ENCODE measurements around the gene USP50. TPM values are rescaled to one million over a fixed set of nuclear protein-coding genes. Genes with fewer than 3 reads are reported as not detected.

Gene USP50
- total and polyA plus RNA-seq, 2 donors (not counting 1 experiment from before 2014, with no cell fraction given) = 0.17 to 0.34 TPM

DNA sequence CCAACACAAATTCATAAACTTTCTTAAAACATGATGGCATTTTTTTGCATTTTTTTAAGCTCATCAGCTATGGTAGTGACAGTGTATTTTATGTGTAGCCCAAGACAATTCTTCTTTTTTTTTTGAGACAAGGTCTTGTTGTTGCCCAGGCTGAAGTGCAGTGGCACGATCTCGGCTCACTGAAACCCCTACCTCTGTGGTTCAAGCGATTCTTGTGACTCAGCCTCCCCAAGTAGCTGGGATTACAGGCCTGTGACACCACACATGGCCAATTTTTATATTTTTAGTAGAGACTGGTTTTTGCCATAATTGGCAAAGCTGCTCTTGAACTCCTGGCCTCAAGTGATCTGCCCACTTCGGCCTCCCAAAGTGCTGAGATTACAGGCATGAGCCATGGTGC, 17.3 kb upstream of the USP50 start:
- Histone ChIP-seq H3K9me3 (ENCODE audit: control insufficient read depth, insufficient read depth, low read depth, low read length) (no peaks in the 10 kb centered on the region), H3K4me2 (ENCODE audit: extremely low read depth, insufficient read depth, low read length) (no peak overlapping the region), H3K4me1 (ENCODE audit: control insufficient read depth, extremely low read depth, insufficient read depth, low read length) (no peaks in the 10 kb centered on the region), H3K27me3 (ENCODE audit: control insufficient read depth, insufficient read depth, low read length) (no peaks in the 10 kb centered on the region), H2AFZ (ENCODE audit: low read length) (no peak overlapping the region), H3K9ac (ENCODE audit: insufficient read depth, low read length) (no peak overlapping the region), H4K20me1 (ENCODE audit: control insufficient read depth, extremely low read depth, insufficient read depth, low read length) (no peaks in the 10 kb centered on the region), H3K4me3 (replicated peaks in 1 of 4; ENCODE audit: control extremely low read depth in 1 of 4, insufficient read depth in 1 of 4, low read depth in 3 of 4, low read length in 4 of 4) (no peak overlapping the region), H3K36me3 (ENCODE audit: control insufficient read depth, insufficient read depth, low read length) (no peaks in the 10 kb centered on the region), H3K27ac (ENCODE audit: insufficient read depth, low read length) (no peak overlapping the region), H3K79me2 (ENCODE audit: control insufficient read depth, insufficient read depth, low read length) (no peaks in the 10 kb centered on the region)
- no peak for DNase-seq (ENCODE audit: low read depth in 2 of 2)
- TF ChIP-seq EZH2 (IDR thresholded peaks at IDR 0.05; ENCODE audit: low read length, missing control alignments) = no peak
- TF ChIP-seq, protein P1, sequence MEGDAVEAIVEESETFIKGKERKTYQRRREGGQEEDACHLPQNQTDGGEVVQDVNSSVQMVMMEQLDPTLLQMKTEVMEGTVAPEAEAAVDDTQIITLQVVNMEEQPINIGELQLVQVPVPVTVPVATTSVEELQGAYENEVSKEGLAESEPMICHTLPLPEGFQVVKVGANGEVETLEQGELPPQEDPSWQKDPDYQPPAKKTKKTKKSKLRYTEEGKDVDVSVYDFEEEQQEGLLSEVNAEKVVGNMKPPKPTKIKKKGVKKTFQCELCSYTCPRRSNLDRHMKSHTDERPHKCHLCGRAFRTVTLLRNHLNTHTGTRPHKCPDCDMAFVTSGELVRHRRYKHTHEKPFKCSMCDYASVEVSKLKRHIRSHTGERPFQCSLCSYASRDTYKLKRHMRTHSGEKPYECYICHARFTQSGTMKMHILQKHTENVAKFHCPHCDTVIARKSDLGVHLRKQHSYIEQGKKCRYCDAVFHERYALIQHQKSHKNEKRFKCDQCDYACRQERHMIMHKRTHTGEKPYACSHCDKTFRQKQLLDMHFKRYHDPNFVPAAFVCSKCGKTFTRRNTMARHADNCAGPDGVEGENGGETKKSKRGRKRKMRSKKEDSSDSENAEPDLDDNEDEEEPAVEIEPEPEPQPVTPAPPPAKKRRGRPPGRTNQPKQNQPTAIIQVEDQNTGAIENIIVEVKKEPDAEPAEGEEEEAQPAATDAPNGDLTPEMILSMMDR (conservative IDR thresholded peaks at IDR 0.05 in 1 of 2, IDR thresholded peaks at IDR 0.05 in 1 of 2; ENCODE audit: low read depth in 1 of 2, low read length in 2 of 2) = no peak

DNA sequence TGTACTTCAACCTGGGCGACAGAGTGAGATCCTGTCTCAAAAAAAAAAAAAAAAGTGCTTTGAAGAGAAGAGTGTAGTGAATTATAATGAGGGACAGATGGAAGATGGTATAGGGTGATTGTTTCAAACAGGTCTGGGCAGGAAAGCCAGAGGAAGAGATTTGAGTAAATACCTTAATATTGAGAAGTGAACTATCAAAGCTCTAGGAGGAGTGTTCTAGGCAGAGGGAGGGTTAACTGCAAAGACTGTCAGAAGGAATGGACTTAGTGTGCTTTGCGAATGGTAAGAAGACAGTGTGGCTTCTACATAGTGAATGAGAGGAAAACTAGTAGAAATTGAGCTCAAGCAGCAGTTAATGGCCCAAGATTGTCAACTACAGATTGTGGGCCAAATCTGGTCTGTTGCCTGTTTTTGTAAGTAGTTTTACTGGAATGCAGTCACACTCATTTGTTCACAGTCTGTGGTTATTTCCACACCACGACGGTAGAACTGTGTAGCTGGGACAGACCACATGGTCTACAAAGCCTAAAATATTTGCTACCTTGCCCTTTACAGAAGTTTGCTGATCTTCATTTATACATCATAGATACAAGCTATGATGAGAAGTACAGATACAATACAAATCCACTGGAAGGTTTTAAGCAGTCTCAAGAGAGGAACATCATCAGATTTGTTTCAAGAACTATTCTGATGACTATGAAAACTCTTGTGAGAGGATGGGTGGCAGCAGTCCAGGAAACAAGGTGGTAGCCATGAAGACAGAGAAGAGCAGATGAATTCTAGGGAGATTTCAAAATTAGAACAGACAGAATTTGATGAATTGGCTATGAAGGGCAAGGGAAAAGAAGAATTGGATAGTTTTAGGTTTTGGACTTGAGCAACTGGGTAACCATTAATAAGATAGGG, 16.5 kb upstream of the USP50 start:
- H4K20me1 ChIP-seq (ENCODE audit: control insufficient read depth, extremely low read depth, insufficient read depth, low read length) = no peaks in the 10 kb centered on the region
- no peak overlapping the region for H3K4me2 ChIP-seq (ENCODE audit: extremely low read depth, insufficient read depth, low read length)
- no peaks in the 10 kb centered on the region for H3K9me3 ChIP-seq (ENCODE audit: control insufficient read depth, insufficient read depth, low read depth, low read length)
- H3K79me2 ChIP-seq (ENCODE audit: control insufficient read depth, insufficient read depth, low read length) = no peaks in the 10 kb centered on the region
- no peak overlapping the region for H3K4me3 ChIP-seq (replicated peaks in 1 of 4; ENCODE audit: control extremely low read depth in 1 of 4, insufficient read depth in 1 of 4, low read depth in 3 of 4, low read length in 4 of 4)
- no peaks in the 10 kb centered on the region for H3K4me1 ChIP-seq (ENCODE audit: control insufficient read depth, extremely low read depth, insufficient read depth, low read length)
- peak in 1 of 2 donors; percentile 66 for DNase-seq (ENCODE audit: low read depth in 2 of 2)
- H3K27me3 ChIP-seq (ENCODE audit: control insufficient read depth, insufficient read depth, low read length) = no peaks in the 10 kb centered on the region
- H3K27ac ChIP-seq (ENCODE audit: insufficient read depth, low read length) = no peak overlapping the region
- no peak overlapping the region for H2AFZ ChIP-seq (ENCODE audit: low read length)
- TF ChIP-seq, protein P1 (conservative IDR thresholded peaks at IDR 0.05 in 1 of 2, IDR thresholded peaks at IDR 0.05 in 1 of 2; ENCODE audit: low read depth in 1 of 2, low read length in 2 of 2) = no peak
- no peak for TF ChIP-seq EZH2 (IDR thresholded peaks at IDR 0.05; ENCODE audit: low read length, missing control alignments)
- no peak overlapping the region for H3K9ac ChIP-seq (ENCODE audit: insufficient read depth, low read length)
- no peaks in the 10 kb centered on the region for H3K36me3 ChIP-seq (ENCODE audit: control insufficient read depth, insufficient read depth, low read length)

DNA sequence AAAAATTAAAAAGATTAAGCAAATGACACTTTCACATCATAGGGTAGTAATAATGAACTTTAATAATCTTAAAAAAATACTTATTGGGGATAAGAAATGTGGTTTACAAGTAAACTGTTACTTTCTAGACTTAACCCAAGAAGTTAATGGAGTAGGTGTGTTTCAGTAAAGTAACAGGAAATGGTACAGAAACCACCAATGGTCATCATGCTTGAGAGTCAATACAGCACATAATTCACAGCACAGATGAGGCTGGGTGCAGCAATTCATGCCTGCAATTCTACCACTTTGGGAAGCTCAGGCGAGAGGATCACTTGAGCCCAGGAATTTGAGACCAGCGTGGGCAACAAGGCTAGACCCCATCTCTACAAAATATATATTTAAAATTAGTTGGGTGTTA, 11.5 kb upstream of the USP50 start:
- Histone ChIP-seq H3K27me3 (ENCODE audit: control insufficient read depth, insufficient read depth, low read length) (no peaks in the 10 kb centered on the region), H3K9me3 (ENCODE audit: control insufficient read depth, insufficient read depth, low read depth, low read length) (no peaks in the 10 kb centered on the region), H3K4me3 (replicated peaks in 1 of 4; ENCODE audit: control extremely low read depth in 1 of 4, insufficient read depth in 1 of 4, low read depth in 3 of 4, low read length in 4 of 4) (no peak overlapping the region), H3K79me2 (ENCODE audit: control insufficient read depth, insufficient read depth, low read length) (no peaks in the 10 kb centered on the region), H3K36me3 (ENCODE audit: control insufficient read depth, insufficient read depth, low read length) (no peaks in the 10 kb centered on the region), H3K27ac (ENCODE audit: insufficient read depth, low read length) (no peak overlapping the region), H3K9ac (ENCODE audit: insufficient read depth, low read length) (no peak overlapping the region), H3K4me2 (ENCODE audit: extremely low read depth, insufficient read depth, low read length) (no peak overlapping the region), H2AFZ (ENCODE audit: low read length) (no peak overlapping the region), H4K20me1 (ENCODE audit: control insufficient read depth, extremely low read depth, insufficient read depth, low read length) (no peaks in the 10 kb centered on the region), H3K4me1 (ENCODE audit: control insufficient read depth, extremely low read depth, insufficient read depth, low read length) (no peaks in the 10 kb centered on the region)
- no peak for DNase-seq (ENCODE audit: low read depth in 2 of 2)
- TF ChIP-seq, protein P1 (conservative IDR thresholded peaks at IDR 0.05 in 1 of 2, IDR thresholded peaks at IDR 0.05 in 1 of 2; ENCODE audit: low read depth in 1 of 2, low read length in 2 of 2) = no peak
- no peak for TF ChIP-seq EZH2 (IDR thresholded peaks at IDR 0.05; ENCODE audit: low read length, missing control alignments)
